ENCODE results near the gene SLC16A14.
"Not testable (repeated sequence)": the region's sequence is repeated elsewhere in the genome, so short reads cannot be mapped to it uniquely, and the experiment has no call there.

The SLC16A14 gene, protein sequence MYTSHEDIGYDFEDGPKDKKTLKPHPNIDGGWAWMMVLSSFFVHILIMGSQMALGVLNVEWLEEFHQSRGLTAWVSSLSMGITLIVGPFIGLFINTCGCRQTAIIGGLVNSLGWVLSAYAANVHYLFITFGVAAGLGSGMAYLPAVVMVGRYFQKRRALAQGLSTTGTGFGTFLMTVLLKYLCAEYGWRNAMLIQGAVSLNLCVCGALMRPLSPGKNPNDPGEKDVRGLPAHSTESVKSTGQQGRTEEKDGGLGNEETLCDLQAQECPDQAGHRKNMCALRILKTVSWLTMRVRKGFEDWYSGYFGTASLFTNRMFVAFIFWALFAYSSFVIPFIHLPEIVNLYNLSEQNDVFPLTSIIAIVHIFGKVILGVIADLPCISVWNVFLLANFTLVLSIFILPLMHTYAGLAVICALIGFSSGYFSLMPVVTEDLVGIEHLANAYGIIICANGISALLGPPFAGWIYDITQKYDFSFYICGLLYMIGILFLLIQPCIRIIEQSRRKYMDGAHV

DNA sequence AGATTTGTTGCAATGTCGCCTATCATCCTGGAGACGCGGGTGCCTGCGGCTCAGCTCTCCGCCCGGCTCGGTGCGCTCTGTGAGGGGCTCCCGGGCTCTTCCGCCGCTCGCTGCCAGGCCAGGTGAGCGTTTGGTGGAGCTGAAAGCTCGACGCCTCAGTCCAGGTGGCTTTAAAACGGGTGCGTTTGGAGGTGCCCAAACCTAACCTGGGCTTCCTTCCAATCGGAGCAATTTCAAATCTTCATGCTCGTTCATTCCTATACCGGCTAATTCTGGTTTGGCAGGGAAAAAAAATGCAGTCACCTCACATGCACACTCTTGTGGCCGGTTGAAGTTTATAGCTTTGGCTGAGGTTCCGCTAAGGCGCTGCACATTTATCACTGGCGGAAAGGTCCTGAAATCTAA, at the start of gene SLC16A14:
Gene SLC16A14, minus strand, starts transcription at position 274 of the 405 bp plus-strand sequence. CDS start 9,572 bp downstream, outside the sequence.
- Histone ChIP-seq H3K4me1 (ENCODE audit: low read depth, poor library complexity, severe bottlenecking) (peaks cover 2% of the 10 kb centered on the region), H3K4me3 (IDR thresholded peaks at IDR 0.05; ENCODE audit: insufficient read depth, low read depth, low read length) (no peak within 1 kb of the TSS), H4K20me1 (ENCODE audit: insufficient read depth) (no peaks in the 10 kb centered on the region), H2AFZ (ENCODE audit: low read depth) (peak within 1 kb of the TSS; percentile 86), H3K27ac (no peak within 1 kb of the TSS), H3K4me2 (peak within 1 kb of the TSS; percentile 80), H3K27me3 (ENCODE audit: insufficient read depth, low read depth) (no peaks in the 10 kb centered on the region), H3K9ac (peak within 1 kb of the TSS; percentile 37; the same call in 1 of the 2 replicates), H3K79me2 (ENCODE audit: insufficient read depth, low read depth) (no peaks in the 10 kb centered on the region), H3K36me3 (ENCODE audit: insufficient read depth) (no peaks in the 10 kb centered on the region)
- TF ChIP-seq, protein P1, sequence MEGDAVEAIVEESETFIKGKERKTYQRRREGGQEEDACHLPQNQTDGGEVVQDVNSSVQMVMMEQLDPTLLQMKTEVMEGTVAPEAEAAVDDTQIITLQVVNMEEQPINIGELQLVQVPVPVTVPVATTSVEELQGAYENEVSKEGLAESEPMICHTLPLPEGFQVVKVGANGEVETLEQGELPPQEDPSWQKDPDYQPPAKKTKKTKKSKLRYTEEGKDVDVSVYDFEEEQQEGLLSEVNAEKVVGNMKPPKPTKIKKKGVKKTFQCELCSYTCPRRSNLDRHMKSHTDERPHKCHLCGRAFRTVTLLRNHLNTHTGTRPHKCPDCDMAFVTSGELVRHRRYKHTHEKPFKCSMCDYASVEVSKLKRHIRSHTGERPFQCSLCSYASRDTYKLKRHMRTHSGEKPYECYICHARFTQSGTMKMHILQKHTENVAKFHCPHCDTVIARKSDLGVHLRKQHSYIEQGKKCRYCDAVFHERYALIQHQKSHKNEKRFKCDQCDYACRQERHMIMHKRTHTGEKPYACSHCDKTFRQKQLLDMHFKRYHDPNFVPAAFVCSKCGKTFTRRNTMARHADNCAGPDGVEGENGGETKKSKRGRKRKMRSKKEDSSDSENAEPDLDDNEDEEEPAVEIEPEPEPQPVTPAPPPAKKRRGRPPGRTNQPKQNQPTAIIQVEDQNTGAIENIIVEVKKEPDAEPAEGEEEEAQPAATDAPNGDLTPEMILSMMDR (conservative IDR thresholded peaks at IDR 0.05; ENCODE audit: low read depth, low read length), result no peak

DNA sequence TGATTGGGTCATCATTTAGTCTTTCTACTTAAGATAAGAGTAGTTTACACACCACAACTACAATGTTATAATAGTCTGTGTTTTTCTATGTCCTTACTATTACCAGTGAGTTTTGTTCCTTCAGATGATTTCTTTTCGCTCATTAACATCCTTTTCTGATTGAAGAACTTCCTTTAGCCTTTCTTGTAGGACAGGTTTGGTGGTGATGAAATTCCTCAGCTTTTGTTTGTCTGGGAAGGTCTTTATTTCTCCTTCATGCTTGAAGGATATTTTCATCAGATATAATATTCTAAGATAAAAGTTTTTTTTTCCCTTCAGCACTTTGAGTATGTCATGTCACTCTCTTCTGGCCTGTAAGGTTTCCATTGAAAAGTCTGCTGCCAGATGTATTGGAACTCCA, 38.0 kb upstream of the SLC16A14 start:
- Histone ChIP-seq H3K4me1 (ENCODE audit: low read depth, poor library complexity, severe bottlenecking) (no peaks in the 10 kb centered on the region), H3K9ac (no peak overlapping the region), H3K27me3 (ENCODE audit: insufficient read depth, low read depth) (no peaks in the 10 kb centered on the region), H3K4me3 (IDR thresholded peaks at IDR 0.05; ENCODE audit: insufficient read depth, low read depth, low read length) (no peak overlapping the region), H2AFZ (ENCODE audit: low read depth) (no peak overlapping the region), H3K27ac (no peak overlapping the region), H3K79me2 (ENCODE audit: insufficient read depth, low read depth) (no peaks in the 10 kb centered on the region), H4K20me1 (ENCODE audit: insufficient read depth) (no peaks in the 10 kb centered on the region), H3K36me3 (ENCODE audit: insufficient read depth) (no peaks in the 10 kb centered on the region), H3K4me2 (no peak overlapping the region)
- TF ChIP-seq, protein P1 (conservative IDR thresholded peaks at IDR 0.05; ENCODE audit: low read depth, low read length), result no peak

DNA sequence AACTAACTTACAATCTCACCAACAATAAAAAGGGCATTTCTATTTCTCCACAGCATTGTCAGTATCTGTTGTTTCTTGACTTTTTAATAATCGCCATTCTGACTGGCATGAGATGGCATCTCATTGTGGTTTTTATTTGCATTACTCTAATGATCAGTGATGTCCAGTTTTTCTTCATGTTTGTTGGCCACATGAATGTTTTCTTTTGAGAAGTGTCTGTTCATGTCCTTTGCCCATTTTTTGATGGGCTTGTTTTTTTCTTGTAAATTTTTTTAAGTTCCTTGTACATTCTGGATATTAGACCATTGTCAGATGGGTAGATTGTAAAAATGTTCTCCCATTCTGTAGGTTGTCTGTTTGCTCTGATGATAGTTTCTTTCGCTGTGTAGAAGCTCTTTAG, 33.2 kb upstream of the SLC16A14 start:
- H3K27me3 ChIP-seq (ENCODE audit: insufficient read depth, low read depth); H3K79me2 ChIP-seq (ENCODE audit: insufficient read depth, low read depth); H3K9ac ChIP-seq; H3K4me1 ChIP-seq (ENCODE audit: low read depth, poor library complexity, severe bottlenecking); H3K4me2 ChIP-seq; H3K4me3 ChIP-seq (IDR thresholded peaks at IDR 0.05; ENCODE audit: insufficient read depth, low read depth, low read length); H4K20me1 ChIP-seq (ENCODE audit: insufficient read depth); H3K36me3 ChIP-seq (ENCODE audit: insufficient read depth); H3K27ac ChIP-seq; H2AFZ ChIP-seq (ENCODE audit: low read depth): not testable (repeated sequence)

DNA sequence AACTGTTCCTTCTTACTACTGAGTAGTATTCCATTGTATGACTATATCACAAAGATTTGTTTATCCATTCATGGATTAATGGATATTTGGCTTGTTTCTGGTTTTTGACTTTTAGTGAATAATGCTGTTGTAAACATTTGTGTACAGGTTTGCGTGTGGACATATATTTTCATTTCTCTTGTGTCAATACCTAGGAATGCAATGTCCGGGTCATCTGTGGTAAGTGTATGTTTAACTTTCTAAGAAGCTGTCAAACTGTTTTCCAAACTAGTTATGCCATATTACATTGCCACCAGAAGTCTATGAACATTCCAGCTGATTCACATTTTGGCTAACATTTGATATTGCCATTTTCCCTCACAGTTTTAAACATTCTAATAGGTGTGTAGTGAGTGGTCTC, 29.1 kb upstream of the SLC16A14 start:
- H2AFZ ChIP-seq (ENCODE audit: low read depth), result no peak overlapping the region
- H3K27ac ChIP-seq, result no peak overlapping the region
- no peaks in the 10 kb centered on the region for H4K20me1 ChIP-seq (ENCODE audit: insufficient read depth)
- H3K79me2 ChIP-seq (ENCODE audit: insufficient read depth, low read depth), result no peaks in the 10 kb centered on the region
- H3K4me1 ChIP-seq (ENCODE audit: low read depth, poor library complexity, severe bottlenecking), result no peaks in the 10 kb centered on the region
- TF ChIP-seq, protein P1 (conservative IDR thresholded peaks at IDR 0.05; ENCODE audit: low read depth, low read length), result no peak
- no peaks in the 10 kb centered on the region for H3K27me3 ChIP-seq (ENCODE audit: insufficient read depth, low read depth)
- H3K9ac ChIP-seq, result no peak overlapping the region
- no peaks in the 10 kb centered on the region for H3K36me3 ChIP-seq (ENCODE audit: insufficient read depth)
- no peak overlapping the region for H3K4me2 ChIP-seq
- H3K4me3 ChIP-seq (IDR thresholded peaks at IDR 0.05; ENCODE audit: insufficient read depth, low read depth, low read length), result no peak overlapping the region

DNA sequence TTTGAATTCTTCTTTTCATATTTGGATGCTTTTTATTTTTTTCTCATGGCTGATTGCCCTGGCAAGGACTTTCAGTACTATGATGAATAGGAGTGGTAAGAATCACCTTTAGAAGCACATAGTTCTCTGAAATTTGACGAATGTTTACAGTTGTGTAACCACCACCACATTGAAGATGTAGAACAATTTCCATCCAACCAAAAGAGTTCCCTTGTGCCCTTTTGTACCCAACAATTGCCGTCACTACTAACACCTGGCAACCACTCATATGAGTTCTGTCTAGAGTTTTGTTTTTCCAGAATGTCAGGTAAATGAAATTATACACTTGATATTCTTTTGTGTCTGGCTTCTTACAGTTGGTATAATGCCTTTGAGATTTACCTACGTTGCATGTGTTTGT, 28.7 kb upstream of the SLC16A14 start:
- H3K27ac ChIP-seq, result no peak overlapping the region
- H2AFZ ChIP-seq (ENCODE audit: low read depth), result no peak overlapping the region
- no peak overlapping the region for H3K9ac ChIP-seq
- H3K27me3 ChIP-seq (ENCODE audit: insufficient read depth, low read depth), result no peaks in the 10 kb centered on the region
- TF ChIP-seq, protein P1 (conservative IDR thresholded peaks at IDR 0.05; ENCODE audit: low read depth, low read length), result no peak
- H3K79me2 ChIP-seq (ENCODE audit: insufficient read depth, low read depth), result no peaks in the 10 kb centered on the region
- no peaks in the 10 kb centered on the region for H4K20me1 ChIP-seq (ENCODE audit: insufficient read depth)
- no peaks in the 10 kb centered on the region for H3K4me1 ChIP-seq (ENCODE audit: low read depth, poor library complexity, severe bottlenecking)
- H3K36me3 ChIP-seq (ENCODE audit: insufficient read depth), result no peaks in the 10 kb centered on the region
- H3K4me2 ChIP-seq, result no peak overlapping the region
- no peak overlapping the region for H3K4me3 ChIP-seq (IDR thresholded peaks at IDR 0.05; ENCODE audit: insufficient read depth, low read depth, low read length)

Data from KMS-11 (cell line).